Suprapubic skin (tissue), 4 donors: ENCODE data around the gene ALDH18A1. TPM values are rescaled to one million over a fixed set of nuclear protein-coding genes. Genes with fewer than 3 reads are reported as not detected.

ENCODE experiments used
- DNase-seq, 2 donors: peaks; one replicate each; pipeline ENCODE4 v3.0.0-alpha.2; 2019; ENCODE audit warnings: low spot score in 2 of 2
- H3K27ac ChIP-seq: fragments of 200-600 bp; sonication (generic); one replicate; pipeline ENCODE4 v1.5.1; 2019
- H3K27me3 ChIP-seq: fragments of 200-600 bp; sonication (generic); one replicate; pipeline ENCODE4 v1.5.1; 2019
- H3K36me3 ChIP-seq: fragments of 200-600 bp; sonication (generic); one replicate; pipeline ENCODE4 v1.5.1; 2019
- H3K4me1 ChIP-seq: fragments of 200-600 bp; sonication (generic); one replicate; pipeline ENCODE4 v1.5.1; 2019
- H3K4me3 ChIP-seq: fragments of 200-600 bp; sonication (generic); one replicate; pipeline ENCODE4 v1.5.1; 2019; ENCODE audit warnings: mild to moderate bottlenecking
- H3K9me3 ChIP-seq: fragments of 200-600 bp; sonication (generic); one replicate; pipeline ENCODE4 v1.5.1; 2019
- EP300 ChIP-seq: sonication (generic); formaldehyde crosslinking; IDR thresholded peaks from one replicate; pipeline ENCODE4 v1.6.1; 2017; ENCODE audit warnings: antibody characterized with exemption
- POLR2A ChIP-seq, 2 donors: fragments of 450-650 bp; IDR thresholded peaks; one replicate each; pipeline ENCODE4 v1.6.1; 2017; ENCODE audit warnings: antibody characterized with exemption in 2 of 2, mild to moderate bottlenecking in 2 of 2, moderate library complexity in 2 of 2
- POLR2AphosphoS5 ChIP-seq, 3 donors: sonication (generic); formaldehyde crosslinking; IDR thresholded peaks; one replicate each; pipeline ENCODE4 v1.6.1; 2017; ENCODE audit warnings: antibody characterized with exemption in 3 of 3
- WGBS: methylation state at CpG from one replicate; pipeline ENCODE4 v1.1.5; 2018; 5-methylcytosine and 5-hydroxymethylcytosine counted together
- total RNA-seq, 4 donors: library from RNA; depleted of rRNA; stranded (reverse); fragments of >200 nt; gene quantifications; one replicate each; pipeline ENCODE4 v1.1.0, GENCODE V29; 2016
- TF ChIP-seq, protein P1 (sequence below), 2 donors: fragments of 200-600 bp in 1 of 2; fragments of 450-650 bp in 1 of 2; sonication (generic) in 1 of 2; IDR thresholded peaks; one replicate each; pipeline ENCODE4 v1.5.1; 2016 to 2019; ENCODE audit warnings: antibody characterized with exemption in 2 of 2, mild to moderate bottlenecking in 1 of 2, moderate library complexity in 1 of 2

ALDH18A1 gene
- total RNA-seq, 4 donors from 2014 or later = 24.9 to 44.6 (median 31.2) TPM

DNA sequence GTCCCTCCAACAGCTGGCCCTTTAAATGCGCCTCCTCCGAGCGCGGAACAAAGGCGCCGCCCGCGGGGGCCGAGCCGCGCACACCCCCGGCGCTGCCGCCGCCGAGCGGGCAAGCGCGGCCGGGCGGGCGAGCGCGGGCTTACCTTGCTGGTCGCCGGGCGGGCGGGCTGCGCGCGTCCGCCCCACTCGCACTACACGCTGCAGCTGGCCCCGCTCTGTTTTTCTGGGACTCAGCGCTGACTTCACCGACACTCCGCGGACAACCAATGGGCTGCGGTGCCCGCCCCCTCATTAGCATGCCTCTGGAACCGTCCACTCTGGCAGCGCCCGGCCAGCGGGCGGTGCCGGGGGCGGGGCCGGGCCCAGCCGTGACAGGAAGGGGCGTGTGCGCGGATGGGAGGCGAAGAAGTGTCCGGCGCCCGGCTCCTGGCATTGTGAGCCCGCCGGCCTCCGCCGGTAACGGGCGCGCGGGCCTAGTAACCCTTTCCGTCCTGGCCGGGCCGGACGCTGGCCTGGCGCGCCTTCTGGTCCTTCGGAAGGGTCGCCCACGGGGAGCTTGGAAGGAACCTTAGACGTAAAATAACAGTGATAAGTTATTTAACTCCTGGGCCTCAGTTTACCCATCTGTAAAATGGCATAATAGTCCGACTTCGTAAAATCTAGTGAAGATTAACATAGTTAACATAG lies 95.2 kb downstream of the ALDH18A1 start, which contains the start of gene SORBS1:
Gene SORBS1, minus strand, starts transcription at position 195 of the 687 bp plus-strand sequence. CDS start 120,236 bp downstream, outside the sequence.
- WGBS = 10% methylated on average over 5 of the region's 77 CpGs
- TF ChIP-seq POLR2A (IDR thresholded peaks at IDR 0.05) (peak; percentile 56 to 98), POLR2AphosphoS5 (IDR thresholded peaks at IDR 0.05) (peak in 2 of 3 donors; percentile 20 to 80), EP300 (no peak)
- TF ChIP-seq, protein P1, sequence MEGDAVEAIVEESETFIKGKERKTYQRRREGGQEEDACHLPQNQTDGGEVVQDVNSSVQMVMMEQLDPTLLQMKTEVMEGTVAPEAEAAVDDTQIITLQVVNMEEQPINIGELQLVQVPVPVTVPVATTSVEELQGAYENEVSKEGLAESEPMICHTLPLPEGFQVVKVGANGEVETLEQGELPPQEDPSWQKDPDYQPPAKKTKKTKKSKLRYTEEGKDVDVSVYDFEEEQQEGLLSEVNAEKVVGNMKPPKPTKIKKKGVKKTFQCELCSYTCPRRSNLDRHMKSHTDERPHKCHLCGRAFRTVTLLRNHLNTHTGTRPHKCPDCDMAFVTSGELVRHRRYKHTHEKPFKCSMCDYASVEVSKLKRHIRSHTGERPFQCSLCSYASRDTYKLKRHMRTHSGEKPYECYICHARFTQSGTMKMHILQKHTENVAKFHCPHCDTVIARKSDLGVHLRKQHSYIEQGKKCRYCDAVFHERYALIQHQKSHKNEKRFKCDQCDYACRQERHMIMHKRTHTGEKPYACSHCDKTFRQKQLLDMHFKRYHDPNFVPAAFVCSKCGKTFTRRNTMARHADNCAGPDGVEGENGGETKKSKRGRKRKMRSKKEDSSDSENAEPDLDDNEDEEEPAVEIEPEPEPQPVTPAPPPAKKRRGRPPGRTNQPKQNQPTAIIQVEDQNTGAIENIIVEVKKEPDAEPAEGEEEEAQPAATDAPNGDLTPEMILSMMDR (IDR thresholded peaks at IDR 0.05) = no peak
- peak; percentile 97 to 98 for DNase-seq
- Histone ChIP-seq H3K27ac (peak within 1 kb of the TSS; percentile 84), H3K27me3 (no peaks in the 10 kb centered on the region), H3K36me3 (no peaks in the 10 kb centered on the region), H3K4me3 (peak within 1 kb of the TSS; percentile 81), H3K9me3 (no peaks in the 10 kb centered on the region), H3K4me1 (peaks cover 14% of the 10 kb centered on the region)

DNA sequence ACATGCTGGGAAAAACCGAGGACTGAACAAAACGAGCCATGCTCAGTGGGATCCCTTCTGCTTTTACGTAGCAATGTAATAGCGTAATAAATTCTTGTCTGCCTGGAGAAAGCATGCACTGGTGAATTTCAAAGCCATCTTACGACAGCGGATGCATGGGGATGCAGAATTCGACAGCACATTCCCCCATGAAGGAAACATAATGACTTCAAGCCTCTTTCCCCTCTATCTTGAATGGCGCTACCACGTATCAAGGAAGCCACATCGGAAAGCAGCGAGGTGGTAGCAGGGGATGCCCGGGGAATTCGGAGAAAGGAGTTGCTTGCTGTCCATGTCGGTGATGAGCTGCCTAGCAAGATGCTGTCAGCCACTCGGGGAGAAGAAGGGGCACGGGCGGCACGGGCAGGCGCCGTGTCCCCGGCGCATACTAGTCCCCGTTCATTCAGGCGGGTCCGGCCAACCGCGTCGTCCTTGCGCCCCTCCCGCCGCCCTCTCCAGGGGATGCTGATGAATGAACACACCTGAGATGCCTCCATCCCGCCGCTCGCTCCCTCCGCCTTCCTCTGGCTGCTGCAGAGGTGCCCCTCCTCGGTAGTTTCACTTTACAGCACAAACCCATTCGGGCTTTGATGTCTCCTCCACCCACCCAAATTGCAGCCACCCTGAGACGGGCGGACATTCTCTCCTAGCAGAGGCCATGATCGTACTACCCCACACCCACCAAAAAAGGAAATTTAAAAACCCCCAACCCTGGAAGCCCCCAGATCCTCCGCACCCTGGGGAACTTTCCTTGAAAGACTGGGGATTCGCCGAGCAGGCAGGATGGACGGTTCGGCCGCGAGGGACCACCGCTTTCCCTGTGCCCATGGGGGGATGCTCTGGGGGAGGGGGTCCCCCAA lies 96.0 kb downstream of the ALDH18A1 start:
- no peaks in the 10 kb centered on the region for H3K36me3 ChIP-seq
- H3K4me1 ChIP-seq = peaks cover 14% of the 10 kb centered on the region
- H3K4me3 ChIP-seq = peak overlapping the region; percentile 81
- peak; percentile 81 to 82 for DNase-seq
- no peaks in the 10 kb centered on the region for H3K27me3 ChIP-seq
- H3K9me3 ChIP-seq = no peaks in the 10 kb centered on the region
- TF ChIP-seq EP300 (no peak), POLR2A (IDR thresholded peaks at IDR 0.05) (no peak)
- TF ChIP-seq, protein P1 (IDR thresholded peaks at IDR 0.05) = no peak
- WGBS = 1% methylated on average over 39 of the region's 48 CpGs
- H3K27ac ChIP-seq = peak overlapping the region; percentile 84

DNA sequence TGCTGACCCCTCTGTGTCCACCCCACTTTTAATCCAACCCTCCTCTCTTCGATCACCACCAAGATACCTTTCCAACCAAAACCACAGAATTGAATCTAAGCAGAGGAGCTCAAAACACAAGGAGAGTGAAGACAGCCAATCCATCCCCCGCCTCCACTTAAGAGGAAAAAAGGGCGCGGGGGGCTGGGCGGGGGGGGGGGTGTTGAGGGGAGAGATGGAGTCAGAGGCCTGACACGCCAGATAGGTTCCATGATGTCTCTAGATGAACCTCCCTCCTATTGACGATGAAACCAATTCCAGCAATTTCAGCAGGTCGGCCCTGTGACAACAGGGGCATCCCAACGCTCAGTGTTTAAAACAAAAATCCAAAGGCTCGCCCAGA lies 96.6 kb downstream of the ALDH18A1 start:
- no peak for TF ChIP-seq POLR2A (IDR thresholded peaks at IDR 0.05)
- TF ChIP-seq, protein P1 (IDR thresholded peaks at IDR 0.05) = no peak
- TF ChIP-seq POLR2AphosphoS5 (IDR thresholded peaks at IDR 0.05) = no peak
- no peak for TF ChIP-seq EP300
- Histone ChIP-seq H3K9me3 (no peaks in the 10 kb centered on the region), H3K27me3 (no peaks in the 10 kb centered on the region), H3K36me3 (no peaks in the 10 kb centered on the region), H3K4me3 (peak overlapping the region; percentile 81), H3K4me1 (peaks cover 14% of the 10 kb centered on the region), H3K27ac (peak overlapping the region; percentile 84)
- DNase-seq = peak in 1 of 2 donors; percentile 12
- WGBS = 31% methylated on average over 10 of the region's 10 CpGs

DNA sequence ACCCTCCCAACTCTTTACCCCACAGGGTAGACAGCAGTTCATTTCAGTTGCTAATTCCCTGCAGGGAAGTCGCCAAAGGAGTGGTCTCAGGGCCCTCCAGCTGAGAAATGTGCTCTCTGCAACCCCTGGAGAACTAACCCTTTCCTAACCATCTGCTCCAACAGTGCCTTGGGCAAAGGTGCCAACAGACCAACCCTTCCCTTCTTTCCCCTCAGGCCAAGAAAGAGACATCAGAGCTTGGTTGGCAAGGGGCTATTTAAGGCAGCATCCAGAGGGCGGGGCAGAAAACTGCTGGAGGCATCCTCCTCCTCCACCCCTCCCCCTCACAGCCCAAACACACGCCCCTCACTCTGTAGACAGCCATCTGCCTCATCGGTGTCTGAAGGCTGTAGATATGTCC lies 97.0 kb downstream of the ALDH18A1 start:
- peak overlapping the region; percentile 84 for H3K27ac ChIP-seq
- peak in 1 of 2 donors; percentile 58 for DNase-seq

More for the DNA sequence above, 97.0 kb downstream of the ALDH18A1 start:
- 36% methylated on average over 3 of the region's 4 CpGs for WGBS
- no peaks in the 10 kb centered on the region for H3K27me3 ChIP-seq
- no peaks in the 10 kb centered on the region for H3K9me3 ChIP-seq
- TF ChIP-seq, protein P1 (IDR thresholded peaks at IDR 0.05) = no peak
- no peak for TF ChIP-seq EP300
- TF ChIP-seq POLR2AphosphoS5 (IDR thresholded peaks at IDR 0.05) = no peak
- TF ChIP-seq POLR2A (IDR thresholded peaks at IDR 0.05) = no peak
- no peaks in the 10 kb centered on the region for H3K36me3 ChIP-seq
- H3K4me3 ChIP-seq = peak overlapping the region; percentile 81
- peaks cover 14% of the 10 kb centered on the region for H3K4me1 ChIP-seq
